GM12878 (cell line): ENCODE results near the gene KRR1. TPM values are rescaled to one million over a fixed set of nuclear protein-coding genes. Genes with fewer than 3 reads are reported as not detected.

Source experiments
- BMI1 ChIP-seq: fragments of 450-650 bp; IDR thresholded peaks from 2 replicates; pipeline ENCODE4 v1.6.1; 2016; ENCODE audit warnings: mild to moderate bottlenecking, moderate library complexity, borderline replicate concordance
- CREB1 ChIP-seq: IDR thresholded peaks from 2 replicates; pipeline ENCODE4 v1.6.1; 2012; ENCODE audit warnings: low read depth, mild to moderate bottlenecking, inconsistent platforms
- CREM ChIP-seq: IDR thresholded peaks from 2 replicates; pipeline ENCODE4 v1.6.1; 2014; ENCODE audit warnings: antibody characterized with exemption, low read depth
- EP300 ChIP-seq, 2 experiments: fragments of 150-350 bp in 1 of 2; IDR thresholded peaks; 2 replicates each; pipeline ENCODE4 v1.6.1; 2011 to 2012; ENCODE audit warnings: low read depth in 2 of 2, low read length in 2 of 2, borderline replicate concordance in 1 of 2, improper control_type of control experiment in 1 of 2, inconsistent platforms in 1 of 2; ENCODE audit not compliant: control insufficient read depth in 1 of 2
- IKZF2 ChIP-seq, 2 experiments: fragments of 450-650 bp; IDR thresholded peaks; 2 replicates each; pipeline ENCODE4 v1.6.1; 2017; ENCODE audit warnings: mild to moderate bottlenecking in 2 of 2, moderate library complexity in 2 of 2
- JUNB ChIP-seq: IDR thresholded peaks from 2 replicates; pipeline ENCODE4 v1.6.1; 2016; ENCODE audit warnings: antibody characterized with exemption, mild to moderate bottlenecking
- MEF2B ChIP-seq: fragments of 450-650 bp; IDR thresholded peaks from 2 replicates; pipeline ENCODE4 v1.6.1; 2018; ENCODE audit warnings: mild to moderate bottlenecking, moderate library complexity; ENCODE audit not compliant: partially characterized antibody, poor library complexity, severe bottlenecking
- MLLT1 ChIP-seq: fragments of 450-650 bp; IDR thresholded peaks from 2 replicates; pipeline ENCODE4 v1.6.1; 2016; ENCODE audit warnings: mild to moderate bottlenecking
- NFXL1 ChIP-seq: fragments of 450-650 bp; IDR thresholded peaks from 2 replicates; pipeline ENCODE4 v1.6.1; 2017; ENCODE audit warnings: antibody characterized with exemption, mild to moderate bottlenecking, borderline replicate concordance
- POLR2AphosphoS2 ChIP-seq: IDR thresholded peaks from 2 replicates; pipeline ENCODE4 v1.6.1; 2011; ENCODE audit warnings: low read depth, mild to moderate bottlenecking, low read length, improper control_type of control experiment, moderate library complexity
- RUNX3 ChIP-seq: IDR thresholded peaks from 2 replicates; pipeline ENCODE4 v1.6.1; 2012; ENCODE audit warnings: low read length, inconsistent platforms
- STAT1 ChIP-seq: fragments of 450-650 bp; conservative IDR thresholded peaks from 2 replicates; pipeline ENCODE4 v1.6.1; 2014; ENCODE audit warnings: antibody characterized with exemption, mild to moderate bottlenecking
- TCF7 ChIP-seq: IDR thresholded peaks from 2 replicates; pipeline ENCODE4 v1.6.1; 2014; ENCODE audit warnings: antibody characterized with exemption, borderline replicate concordance
- polyA plus RNA-seq, 11 experiments: library from polyadenylated mRNA; depleted of rRNA in 4 of 11; unstranded in 6 of 11; stranded (reverse) in 5 of 11; fragments of >200 nt; fragmentation: Nextera tagmentation in 4 of 11; fragmentation: Illumina TruSeq in 1 of 11; extraction: Ambion mirVana in 4 of 11; extraction: Trizol in 1 of 11; gene quantifications; 1 replicate in 1 of 11; 2 replicates in 10 of 11; pipeline versions ENCODE4 v1.2.1 to v1.2.3, GENCODE V29; 2011 to 2016; ENCODE audit warnings: inconsistent platforms in 2 of 11, missing spikeins in 2 of 11, low read depth in 1 of 11
- total RNA-seq, 4 experiments: library from RNA; depleted of rRNA in 3 of 4; stranded (reverse); fragments of >200 nt in 3 of 4; fragmentation: Illumina TruSeq in 1 of 4; extraction: Trizol in 1 of 4; gene quantifications; 2 replicates each; pipeline versions ENCODE4 v1.2.1 to v1.2.3, GENCODE V29; 2013 to 2021

KRR1 gene
- total and polyA plus RNA-seq, 10 of the 15 experiments (the other 5 are each of a cell fraction or from before 2014, with no cell fraction given), result 29.6 to 103 (median 75.3) TPM

DNA sequence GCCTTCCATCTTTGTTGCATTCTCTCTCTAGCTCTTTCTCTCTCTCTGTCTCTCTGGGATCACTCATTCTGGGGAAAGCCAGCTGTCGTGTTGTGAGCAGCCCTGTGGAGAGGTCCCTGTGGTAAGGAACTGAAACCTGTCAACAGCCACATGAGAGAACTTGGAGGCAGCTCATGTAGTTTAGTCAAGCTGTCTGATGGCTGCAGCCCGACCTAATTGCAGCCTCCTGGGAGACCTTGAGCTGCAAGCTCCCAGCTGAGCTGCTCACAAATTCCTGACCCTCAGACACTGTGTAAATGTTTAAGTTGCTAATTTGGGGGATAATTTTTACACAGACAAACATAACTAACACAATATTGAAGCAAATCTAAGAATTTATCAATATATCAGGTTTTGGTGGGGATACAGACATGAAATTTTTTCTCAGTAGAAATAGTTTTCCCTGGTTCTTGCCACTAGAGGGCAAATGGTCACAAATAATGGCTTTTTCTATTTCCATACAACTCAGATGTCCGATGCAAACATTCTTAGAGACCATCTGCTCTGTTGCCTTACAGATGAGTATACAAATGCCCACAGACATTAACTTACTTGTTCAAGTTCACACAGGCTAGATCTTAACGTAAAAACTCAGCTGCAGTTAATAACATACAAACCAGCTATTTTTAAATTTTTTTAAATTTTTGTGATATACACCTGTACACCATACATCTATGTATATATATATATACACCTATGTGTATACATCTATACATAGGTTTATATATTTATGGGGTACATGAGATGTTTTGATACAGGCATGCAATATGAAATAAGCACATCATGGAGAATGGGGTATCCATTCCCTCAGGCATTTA is 15.5 kb upstream of the KRR1 start (continued):
- peak; percentile 91 for TF ChIP-seq TCF7
- TF ChIP-seq CREB1, result 0 out of 2 replicates have a peak, but pooled peaks have one; percentile 15
- 0 out of 2 replicates have a peak, but pooled peaks have one; percentile 26 for TF ChIP-seq JUNB
- TF ChIP-seq MLLT1, result peak; percentile 57; the same call in 1 of the 2 replicates
- no peak for TF ChIP-seq POLR2AphosphoS2
- no peak for TF ChIP-seq NFXL1
- peak; percentile 52; the same call in 1 of the 2 replicates for TF ChIP-seq CREM
- peak; percentile 34; the same call in 1 of the 2 replicates for TF ChIP-seq BMI1
- peak; percentile 36 to 58; a peak in 1 of 4 replicates for TF ChIP-seq EP300 (IDR thresholded peaks at IDR 0.05; ENCODE audit: borderline replicate concordance in 1 of 2, control insufficient read depth in 1 of 2, low read depth in 2 of 2, low read length in 2 of 2)
- TF ChIP-seq RUNX3, result peak; percentile 93
- peak; percentile 80 to 85; a peak in 3 of 4 replicates for TF ChIP-seq IKZF2 (IDR thresholded peaks at IDR 0.05)
- TF ChIP-seq MEF2B, result peak; percentile 87
- TF ChIP-seq STAT1, result no peak
- TF ChIP-seq, all 136 proteins: peak for 37
